Upper lobe of right lung (tissue), 1 donor: Measurements from ENCODE around the gene PDIA3. TPM values are rescaled to one million over a fixed set of nuclear protein-coding genes. Genes with fewer than 3 reads are reported as not detected.

ENCODE experiments used
- ATAC-seq: fragments of 200-7000 bp; cut with Tn5 transposase; one replicate; pipeline ENCODE4 v1.9.1; 2020; ENCODE audit warnings: mild to moderate bottlenecking, moderate library complexity
- DNase-seq: peaks from one replicate; pipeline ENCODE4 v3.0.0-alpha.2; 2020
- H3K27ac ChIP-seq: fragments of 200-600 bp; one replicate; pipeline ENCODE4 v1.8.0; 2022
- H3K27me3 ChIP-seq: fragments of 200-600 bp; one replicate; pipeline ENCODE4 v1.8.0; 2022; ENCODE audit warnings: mild to moderate bottlenecking
- H3K36me3 ChIP-seq: fragments of 200-600 bp; one replicate; pipeline ENCODE4 v1.8.0; 2022
- H3K4me1 ChIP-seq: fragments of 200-600 bp; one replicate; pipeline ENCODE4 v1.8.0; 2022
- H3K4me3 ChIP-seq: fragments of 200-600 bp; one replicate; pipeline ENCODE4 v1.8.0; 2022; ENCODE audit warnings: mild to moderate bottlenecking
- H3K9me3 ChIP-seq: fragments of 200-600 bp; one replicate; pipeline ENCODE4 v1.8.0; 2022
- intact Hi-C: fragments of 100-400 bp; cut with DNase I; formaldehyde crosslinking; loops from one replicate; pipeline ENCODE4 v1.11.0; 2022
- total RNA-seq: library from RNA; stranded (reverse); fragmentation: NEBNext Ultra II Directional; extraction: Animal tissue kit (Norgen Biotek cat#: 25700); gene quantifications from one replicate; pipeline ENCODE4 v1.2.1, GENCODE V29; 2021
- TF ChIP-seq, protein P1 (sequence below): fragments of 200-600 bp; IDR thresholded peaks from one replicate; pipeline ENCODE4 v1.8.0; 2022; ENCODE audit warnings: antibody characterized with exemption
- donor health status: DM: no; HTN: yes; CAD: no; lungs with severe emphysema.

Gene PDIA3
- total RNA-seq, 1 donor from 2014 or later: 382 TPM

DNA sequence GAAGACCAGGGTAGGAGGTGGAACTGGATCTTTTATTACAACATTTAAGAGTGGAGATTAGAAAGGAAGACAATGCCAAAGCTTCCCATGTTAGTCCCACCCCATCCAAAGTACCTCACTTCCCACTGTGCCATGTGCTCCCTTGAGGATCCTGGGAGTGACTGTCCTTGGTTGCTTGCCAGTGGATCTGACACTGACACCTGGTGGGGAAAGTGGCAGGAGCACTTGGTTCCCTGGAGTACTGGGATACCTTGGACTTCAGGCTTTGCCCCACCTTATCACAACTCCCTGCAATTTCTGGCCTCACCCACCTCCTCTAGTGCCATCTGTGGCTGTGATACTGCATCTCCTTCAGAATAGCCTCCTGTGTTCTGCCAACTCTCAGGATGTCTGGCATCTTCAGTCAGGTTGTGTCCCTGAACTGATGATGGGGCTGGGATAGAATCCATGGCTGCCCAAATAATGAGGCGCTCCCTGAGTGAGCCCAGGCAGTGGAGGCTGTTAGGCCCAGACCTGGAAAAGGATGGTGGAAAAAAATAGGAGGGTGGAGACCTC is 29.2 kb downstream of the PDIA3 start:
- no peaks in the 10 kb centered on the region for H3K27me3 ChIP-seq
- H3K4me3 ChIP-seq: no peak overlapping the region
- TF ChIP-seq, protein P1, sequence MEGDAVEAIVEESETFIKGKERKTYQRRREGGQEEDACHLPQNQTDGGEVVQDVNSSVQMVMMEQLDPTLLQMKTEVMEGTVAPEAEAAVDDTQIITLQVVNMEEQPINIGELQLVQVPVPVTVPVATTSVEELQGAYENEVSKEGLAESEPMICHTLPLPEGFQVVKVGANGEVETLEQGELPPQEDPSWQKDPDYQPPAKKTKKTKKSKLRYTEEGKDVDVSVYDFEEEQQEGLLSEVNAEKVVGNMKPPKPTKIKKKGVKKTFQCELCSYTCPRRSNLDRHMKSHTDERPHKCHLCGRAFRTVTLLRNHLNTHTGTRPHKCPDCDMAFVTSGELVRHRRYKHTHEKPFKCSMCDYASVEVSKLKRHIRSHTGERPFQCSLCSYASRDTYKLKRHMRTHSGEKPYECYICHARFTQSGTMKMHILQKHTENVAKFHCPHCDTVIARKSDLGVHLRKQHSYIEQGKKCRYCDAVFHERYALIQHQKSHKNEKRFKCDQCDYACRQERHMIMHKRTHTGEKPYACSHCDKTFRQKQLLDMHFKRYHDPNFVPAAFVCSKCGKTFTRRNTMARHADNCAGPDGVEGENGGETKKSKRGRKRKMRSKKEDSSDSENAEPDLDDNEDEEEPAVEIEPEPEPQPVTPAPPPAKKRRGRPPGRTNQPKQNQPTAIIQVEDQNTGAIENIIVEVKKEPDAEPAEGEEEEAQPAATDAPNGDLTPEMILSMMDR: peak; percentile 25
- intact Hi-C loops: no loop called here
- peaks cover 8% of the 10 kb centered on the region for H3K4me1 ChIP-seq
- DNase-seq (peak; percentile 48), ATAC-seq (peak; percentile 2)
- H3K36me3 ChIP-seq: peaks cover 36% of the 10 kb centered on the region
- H3K27ac ChIP-seq: no peak overlapping the region
- no peaks in the 10 kb centered on the region for H3K9me3 ChIP-seq

DNA sequence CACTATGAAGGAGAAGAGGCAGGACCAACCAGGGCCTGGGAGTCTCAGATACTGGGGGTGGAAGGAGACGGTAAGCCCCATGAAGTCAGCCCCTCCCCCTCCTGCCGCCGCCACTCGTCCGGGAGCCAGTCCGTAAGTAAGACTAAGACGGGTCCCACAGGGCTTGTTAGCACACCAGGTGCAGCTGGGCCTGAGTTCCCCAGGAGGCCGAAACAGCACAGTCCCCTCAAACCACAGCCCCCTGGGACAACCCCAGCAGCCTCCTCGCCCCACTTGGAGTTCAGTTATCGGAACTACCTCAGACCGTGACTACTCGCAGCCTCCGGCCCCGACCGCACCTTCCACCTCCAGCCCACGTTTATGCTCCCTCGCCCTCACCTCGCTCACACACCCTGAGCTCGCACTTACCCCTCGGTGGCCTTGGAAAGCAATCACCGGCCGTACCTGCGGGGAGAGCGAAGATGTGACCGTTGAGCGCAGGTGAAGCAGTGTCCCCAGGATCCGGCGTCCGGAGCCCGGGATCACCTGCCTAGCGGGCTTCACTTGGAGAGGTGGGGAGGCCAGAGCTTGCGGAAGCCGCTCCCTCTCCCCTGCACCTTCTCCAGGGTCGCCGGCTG is 30.0 kb downstream of the PDIA3 start:
- H3K36me3 ChIP-seq: peaks cover 29% of the 10 kb centered on the region
- TF ChIP-seq, protein P1: no peak
- peak; percentile 74 for DNase-seq
- peak; percentile 7 for ATAC-seq
- no peaks in the 10 kb centered on the region for H3K27me3 ChIP-seq
- H3K4me1 ChIP-seq: peaks cover 8% of the 10 kb centered on the region
- H3K9me3 ChIP-seq: no peaks in the 10 kb centered on the region
- H3K4me3 ChIP-seq: peak overlapping the region; percentile 66
- intact Hi-C loops: no loop called here
- peak overlapping the region; percentile 87 for H3K27ac ChIP-seq

DNA sequence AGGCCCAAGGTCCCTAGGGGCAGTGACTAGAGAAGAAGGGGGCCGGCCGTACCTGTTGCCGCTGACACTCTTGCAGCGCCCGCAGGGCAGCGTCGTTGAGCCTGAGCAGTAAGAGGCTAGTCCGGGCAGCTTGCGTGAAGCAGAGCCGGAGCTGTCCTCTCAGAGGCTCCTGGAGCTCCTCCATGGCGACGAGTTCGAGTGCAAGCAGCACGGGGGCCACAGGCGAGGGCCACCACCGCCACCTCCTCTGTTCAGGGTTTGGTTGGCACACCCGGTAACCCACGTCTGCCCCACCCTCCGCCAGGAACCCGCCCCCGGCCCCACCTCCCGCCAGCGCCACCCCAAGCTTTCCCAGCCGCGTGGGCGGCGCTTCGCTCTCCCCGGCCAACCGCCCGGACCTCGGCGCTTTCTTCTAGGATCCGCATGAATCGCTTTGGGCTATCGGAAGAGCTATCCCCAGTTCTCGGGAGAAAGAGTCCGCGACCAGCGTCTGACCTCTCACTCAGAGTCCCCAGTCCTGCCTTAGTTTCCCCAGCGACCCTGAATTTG is 30.6 kb downstream of the PDIA3 start, which contains the start of gene ELL3:
ELL3 (minus strand) TSS at position 249 of the 549 bp plus-strand sequence; CDS start at position 184, 65 bp downstream.
- peak within 1 kb of the TSS; percentile 87 for H3K27ac ChIP-seq
- no peaks in the 10 kb centered on the region for H3K9me3 ChIP-seq
- H3K27me3 ChIP-seq: no peaks in the 10 kb centered on the region
- peak; percentile 90 for ATAC-seq
- TF ChIP-seq, protein P1: no peak
- peaks cover 8% of the 10 kb centered on the region for H3K4me1 ChIP-seq
- peaks cover 23% of the 10 kb centered on the region for H3K36me3 ChIP-seq
- peak within 1 kb of the TSS; percentile 66 for H3K4me3 ChIP-seq
- intact Hi-C loops: no loop called here
- peak; percentile 93 for DNase-seq

DNA sequence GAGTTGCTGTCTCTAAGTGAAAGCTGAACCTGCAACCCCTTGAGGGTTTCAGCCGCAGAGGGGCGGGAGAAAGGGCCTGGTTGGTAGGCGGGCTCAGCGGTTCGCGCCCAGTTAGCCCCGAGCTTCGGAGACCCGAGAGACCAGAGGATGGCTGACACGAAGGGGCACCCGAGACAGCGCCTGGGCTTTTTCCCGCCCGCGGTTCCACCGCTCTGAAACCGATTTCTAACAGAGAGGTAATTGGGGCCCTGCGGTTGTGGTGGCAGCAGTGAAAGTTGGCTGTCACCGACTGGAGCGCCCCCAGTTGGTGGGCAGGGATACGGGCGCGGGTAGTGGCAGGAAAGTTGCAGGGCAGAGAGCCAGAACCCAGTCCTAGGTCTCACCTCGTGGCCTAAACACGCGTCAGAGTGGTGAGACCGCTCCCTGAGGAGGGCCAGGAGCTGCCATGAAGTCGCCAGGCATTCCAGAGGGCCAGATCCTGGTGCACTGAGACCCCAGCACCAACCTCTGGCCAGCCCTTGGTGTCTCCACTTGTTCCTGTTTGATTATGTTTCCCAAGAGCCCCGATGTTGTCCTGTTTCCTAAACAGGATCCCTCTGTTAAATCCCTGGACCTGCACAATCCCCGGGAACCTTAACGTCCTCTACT is 31.2 kb downstream of the PDIA3 start:
- Histone ChIP-seq H3K9me3 (no peaks in the 10 kb centered on the region), H3K27me3 (no peaks in the 10 kb centered on the region), H3K27ac (peak overlapping the region; percentile 87), H3K4me3 (peak overlapping the region; percentile 66), H3K36me3 (peaks cover 17% of the 10 kb centered on the region), H3K4me1 (peaks cover 8% of the 10 kb centered on the region)
- DNase-seq: peak; percentile 91
- TF ChIP-seq, protein P1: peak; percentile 77
- intact Hi-C loops: no loop called here
- ATAC-seq: peak; percentile 83

DNA sequence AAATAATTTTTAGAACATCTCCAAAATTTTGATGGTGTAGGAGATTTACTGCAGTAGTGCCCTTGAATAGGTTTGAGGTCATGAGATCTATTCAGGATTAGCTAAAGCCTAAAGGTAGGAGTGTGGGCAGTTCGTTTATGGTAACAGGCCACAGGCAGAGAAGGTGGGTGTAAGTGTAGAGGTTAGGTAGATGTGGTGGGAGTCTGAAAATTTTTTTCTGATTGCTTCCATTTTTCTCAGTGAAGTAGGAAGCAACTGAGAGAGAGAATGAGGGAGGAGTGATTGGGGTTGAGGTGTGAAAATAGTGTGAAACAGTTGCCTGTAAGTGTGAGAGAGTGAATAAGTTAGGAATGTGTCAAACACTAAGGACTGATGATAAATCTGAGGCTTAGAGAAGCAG is 32.8 kb downstream of the PDIA3 start:
- intact Hi-C loops: no loop called here
- ATAC-seq: no peak
- Histone ChIP-seq H3K9me3 (no peaks in the 10 kb centered on the region), H3K36me3 (peaks cover 1% of the 10 kb centered on the region), H3K4me1 (peaks cover 8% of the 10 kb centered on the region), H3K27me3 (no peaks in the 10 kb centered on the region), H3K4me3 (no peak overlapping the region), H3K27ac (no peak overlapping the region)
- TF ChIP-seq, protein P1: no peak
- DNase-seq: no peak
